ENCODE measurements around the gene CSKMT.
"Not testable (repeated sequence)": the region's sequence is repeated elsewhere in the genome, so short reads cannot be mapped to it uniquely, and the experiment has no call there.

The CSKMT gene

GRCh38 chr11:62665075-62665598, at the start of gene CSKMT, which contains the start of gene C11orf98:
CSKMT (plus strand) TSS chr11:62665312; CDS start chr11:62665880, 568 bp downstream.
C11orf98 (minus strand) TSS chr11:62665210; CDS start chr11:62665169, 41 bp downstream.
- DNase-seq (ENCODE audit: low read depth in 3 of 3, low spot score in 1 of 3) = peak; percentile 90 to 95 (median 95)

- DNase-seq (ENCODE audit: low read depth in 3 of 3, low spot score in 1 of 3) = no peak
Observed at GRCh38 chr11:62615521-62615920, 49.6 kb upstream of the CSKMT start.

- not testable (repeated sequence) for DNase-seq (ENCODE audit: low read depth in 3 of 3, low spot score in 1 of 3)
Observed at GRCh38 chr11:62616957-62617356, 48.2 kb upstream of the CSKMT start.

GRCh38 chr11:62621027-62621566, 44.0 kb upstream of the CSKMT start:
- no peak for DNase-seq (ENCODE audit: low read depth in 3 of 3, low spot score in 1 of 3)

- DNase-seq (ENCODE audit: low read depth in 3 of 3, low spot score in 1 of 3) = peak; percentile 87 to 90 (median 89)
Observed at GRCh38 chr11:62621567-62622470, 43.3 kb upstream of the CSKMT start, which contains the start of gene B3GAT3. B3GAT3 (minus strand) TSS chr11:62621986; CDS start chr11:62621947, 39 bp downstream.

- no peak for DNase-seq (ENCODE audit: low read depth in 3 of 3, low spot score in 1 of 3)
Observed at GRCh38 chr11:62622476-62623089, 42.5 kb upstream of the CSKMT start.

- DNase-seq (ENCODE audit: low read depth in 3 of 3, low spot score in 1 of 3) = no peak
Observed at GRCh38 chr11:62627713-62628112, 37.4 kb upstream of the CSKMT start.

GRCh38 chr11:62632492-62632891, 32.6 kb upstream of the CSKMT start:
- DNase-seq (ENCODE audit: low read depth in 3 of 3, low spot score in 1 of 3) = no peak

GRCh38 chr11:62644220-62644619, 20.9 kb upstream of the CSKMT start:
- DNase-seq (ENCODE audit: low read depth in 3 of 3, low spot score in 1 of 3) = no peak

- DNase-seq (ENCODE audit: low read depth in 3 of 3, low spot score in 1 of 3) = no peak
Observed at GRCh38 chr11:62645671-62645945, 19.5 kb upstream of the CSKMT start.

- DNase-seq (ENCODE audit: low read depth in 3 of 3, low spot score in 1 of 3) = peak; percentile 97 to 98 (median 97)
Observed at GRCh38 chr11:62645946-62646824, 18.9 kb upstream of the CSKMT start, which contains the start of gene GANAB. GANAB (minus strand) TSS chr11:62646613; CDS start chr11:62646599, 14 bp downstream.

- no peak for DNase-seq (ENCODE audit: low read depth in 3 of 3, low spot score in 1 of 3)
Observed at GRCh38 chr11:62646825-62647608, 18.1 kb upstream of the CSKMT start.

GRCh38 chr11:62647609-62648005, 17.5 kb upstream of the CSKMT start:
- no peak for DNase-seq (ENCODE audit: low read depth in 3 of 3, low spot score in 1 of 3)

GRCh38 chr11:62648185-62648966, 16.7 kb upstream of the CSKMT start:
- no peak for DNase-seq (ENCODE audit: low read depth in 3 of 3, low spot score in 1 of 3)

- DNase-seq (ENCODE audit: low read depth in 3 of 3, low spot score in 1 of 3) = no peak
Observed at GRCh38 chr11:62648967-62649364, 16.1 kb upstream of the CSKMT start.

GRCh38 chr11:62649486-62649885, 15.6 kb upstream of the CSKMT start:
- DNase-seq (ENCODE audit: low read depth in 3 of 3, low spot score in 1 of 3) = no peak

- not testable (repeated sequence) for DNase-seq (ENCODE audit: low read depth in 3 of 3, low spot score in 1 of 3)
Observed at GRCh38 chr11:62650283-62650682, 14.8 kb upstream of the CSKMT start.

GRCh38 chr11:62652161-62653006, 12.7 kb upstream of the CSKMT start:
- no peak for DNase-seq (ENCODE audit: low read depth in 3 of 3, low spot score in 1 of 3)

Measured in stimulated activated CD4-positive, alpha-beta T cell treated with anti-CD3 and anti-CD28 coated beads, TNF-alpha, amount 100 ng/mL, for 1 hour (primary cell).